Activated B cell treated with CpG ODN at 0.5 μM for 24 hours (primary cell): ENCODE results near the gene CASKIN1. TPM values are rescaled to one million over a fixed set of nuclear protein-coding genes. Genes with fewer than 3 reads are reported as not detected.

Source experiments
- ATAC-seq: fragments of 200-7000 bp; cut with Tn5 transposase; one replicate; pipeline ENCODE4 v1.10.0; 2021; ENCODE audit warnings: low read depth, mild to moderate bottlenecking, moderate library complexity
- CTCF ChIA-PET: fragments of 350-600 bp; sonication (Branson Sonifier 250); formaldehyde crosslinking; loops from one replicate; lab custom pipeline; 2021; ENCODE audit warnings: antibody characterized with exemption; lab: Charles Lee
- POLR2A ChIA-PET: fragments of 350-600 bp; sonication (Branson Sonifier 250); formaldehyde crosslinking; loops from one replicate; lab custom pipeline; 2021; ENCODE audit warnings: antibody characterized with exemption; lab: Charles Lee
- DNase-seq: peaks from one replicate; pipeline ENCODE4 v3.0.0; 2022
- H3K27ac Mint-ChIP-seq: one replicate; pipeline ENCODE4 v1.8.0; 2020; ENCODE audit warnings: mixed read lengths
- H3K27me3 Mint-ChIP-seq: one replicate; pipeline ENCODE4 v1.8.0; 2021; ENCODE audit warnings: mixed read lengths
- H3K36me3 Mint-ChIP-seq: one replicate; pipeline ENCODE4 v1.8.0; 2021; ENCODE audit warnings: low read depth, mixed read lengths
- H3K4me1 Mint-ChIP-seq: one replicate; pipeline ENCODE4 v1.8.0; 2021; ENCODE audit warnings: mixed read lengths
- H3K4me3 Mint-ChIP-seq: one replicate; pipeline ENCODE4 v1.8.0; 2020; ENCODE audit warnings: mild to moderate bottlenecking, mixed read lengths
- H3K9me3 Mint-ChIP-seq: one replicate; pipeline ENCODE4 v1.8.0; 2020; ENCODE audit warnings: mixed read lengths
- intact Hi-C: fragments of 100-400 bp; cut with micrococcal nuclease; formaldehyde crosslinking; loops from one replicate; pipeline ENCODE4 v1.15.1; 2024
- total RNA-seq: library from RNA; stranded (reverse); gene quantifications from 2 replicates; pipeline ENCODE4 v1.2.3, GENCODE V29; 2022
- TF ChIP-seq, protein P1 (sequence below): fragments of 200-600 bp; IDR thresholded peaks from one replicate; pipeline ENCODE4 v1.8.0; 2022; ENCODE audit warnings: antibody characterized with exemption, mild to moderate bottlenecking

CASKIN1 gene
- total RNA-seq, 1 donor from 2014 or later: not detected

DNA sequence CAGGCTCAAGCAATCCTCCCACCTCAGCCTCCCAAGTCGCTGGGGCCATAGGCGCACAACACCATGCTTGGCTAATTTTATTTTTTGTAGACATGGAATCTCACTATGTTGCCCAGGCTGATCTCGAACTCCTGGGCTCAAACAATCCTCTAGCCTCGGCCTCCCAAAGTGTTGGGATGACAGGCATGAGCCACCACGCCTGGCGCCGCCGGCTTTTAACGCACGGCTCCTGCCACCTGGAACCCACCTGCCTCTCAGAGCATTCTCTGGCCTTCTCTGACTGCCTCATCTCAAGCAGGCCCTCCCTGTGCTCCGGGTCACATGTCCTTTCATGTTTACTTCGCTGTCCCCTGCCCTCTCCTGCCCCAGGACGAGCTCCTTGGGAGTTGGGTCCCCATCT, 10.3 kb downstream of the CASKIN1 start:
- no peak for DNase-seq
- H3K36me3 Mint-ChIP-seq: no peaks in the 10 kb centered on the region
- no peak overlapping the region for H3K27ac Mint-ChIP-seq
- intact Hi-C loops: no loop called here
- POLR2A ChIA-PET: no interaction called here
- TF ChIP-seq, protein P1, sequence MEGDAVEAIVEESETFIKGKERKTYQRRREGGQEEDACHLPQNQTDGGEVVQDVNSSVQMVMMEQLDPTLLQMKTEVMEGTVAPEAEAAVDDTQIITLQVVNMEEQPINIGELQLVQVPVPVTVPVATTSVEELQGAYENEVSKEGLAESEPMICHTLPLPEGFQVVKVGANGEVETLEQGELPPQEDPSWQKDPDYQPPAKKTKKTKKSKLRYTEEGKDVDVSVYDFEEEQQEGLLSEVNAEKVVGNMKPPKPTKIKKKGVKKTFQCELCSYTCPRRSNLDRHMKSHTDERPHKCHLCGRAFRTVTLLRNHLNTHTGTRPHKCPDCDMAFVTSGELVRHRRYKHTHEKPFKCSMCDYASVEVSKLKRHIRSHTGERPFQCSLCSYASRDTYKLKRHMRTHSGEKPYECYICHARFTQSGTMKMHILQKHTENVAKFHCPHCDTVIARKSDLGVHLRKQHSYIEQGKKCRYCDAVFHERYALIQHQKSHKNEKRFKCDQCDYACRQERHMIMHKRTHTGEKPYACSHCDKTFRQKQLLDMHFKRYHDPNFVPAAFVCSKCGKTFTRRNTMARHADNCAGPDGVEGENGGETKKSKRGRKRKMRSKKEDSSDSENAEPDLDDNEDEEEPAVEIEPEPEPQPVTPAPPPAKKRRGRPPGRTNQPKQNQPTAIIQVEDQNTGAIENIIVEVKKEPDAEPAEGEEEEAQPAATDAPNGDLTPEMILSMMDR: no peak
- H3K4me1 Mint-ChIP-seq: peaks cover 4% of the 10 kb centered on the region
- ATAC-seq: no peak
- CTCF ChIA-PET: no interaction called here
- H3K4me3 Mint-ChIP-seq: no peak overlapping the region
- H3K9me3 Mint-ChIP-seq: no peaks in the 10 kb centered on the region
- H3K27me3 Mint-ChIP-seq: no peaks in the 10 kb centered on the region

DNA sequence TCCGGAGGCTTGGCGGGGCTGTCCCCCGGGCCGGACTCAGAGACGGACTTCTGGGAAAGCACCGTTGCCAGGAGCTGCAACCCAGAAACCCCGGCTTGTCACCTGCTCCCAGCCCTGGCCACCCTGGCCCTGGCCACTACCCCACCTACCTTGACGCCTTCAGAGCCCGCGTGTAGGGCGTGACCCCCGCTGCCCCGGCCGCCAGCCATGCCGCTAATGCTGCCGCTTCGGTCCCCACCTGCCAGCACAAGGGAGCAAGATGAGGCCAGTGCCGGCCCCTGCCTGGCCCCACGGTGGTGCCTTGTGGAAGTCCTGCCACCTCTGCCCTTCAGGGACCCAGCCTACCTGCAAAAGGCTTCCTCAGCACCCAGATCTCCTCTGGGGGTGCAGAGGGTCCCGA, 11.4 kb downstream of the CASKIN1 start:
- POLR2A ChIA-PET: no interaction called here
- Mint-ChIP-seq H3K9me3 (no peaks in the 10 kb centered on the region), H3K4me1 (peaks cover 4% of the 10 kb centered on the region), H3K27ac (no peak overlapping the region), H3K4me3 (no peak overlapping the region), H3K36me3 (no peaks in the 10 kb centered on the region), H3K27me3 (no peaks in the 10 kb centered on the region)
- TF ChIP-seq, protein P1: no peak
- CTCF ChIA-PET: no interaction called here
- intact Hi-C loops: no loop called here
- no peak for DNase-seq
- no peak for ATAC-seq

DNA sequence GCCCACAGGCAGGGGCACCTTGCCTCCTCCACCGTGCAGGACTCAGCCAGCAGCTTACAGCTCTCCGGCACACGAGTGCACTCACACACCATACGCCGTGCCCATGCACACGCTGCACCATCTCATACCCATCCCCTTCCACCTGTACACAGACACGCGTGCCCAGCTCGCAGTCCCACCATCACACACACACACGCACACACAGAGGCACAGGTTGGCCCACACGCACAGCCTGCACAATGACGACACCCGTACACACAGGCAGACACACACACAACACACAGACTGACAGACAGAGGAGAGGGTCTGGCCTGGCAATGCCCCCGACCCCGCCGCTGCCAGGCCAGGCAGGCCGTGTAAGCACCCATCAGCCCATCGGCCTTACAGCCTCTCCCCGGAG, 12.1 kb downstream of the CASKIN1 start:
- H3K4me3 Mint-ChIP-seq: no peak overlapping the region
- H3K27ac Mint-ChIP-seq: no peak overlapping the region
- no peaks in the 10 kb centered on the region for H3K9me3 Mint-ChIP-seq
- POLR2A ChIA-PET: no interaction called here
- TF ChIP-seq, protein P1: no peak
- DNase-seq (no peak), ATAC-seq (no peak)
- peaks cover 4% of the 10 kb centered on the region for H3K4me1 Mint-ChIP-seq
- CTCF ChIA-PET: no interaction called here
- intact Hi-C loops: no loop called here
- no peaks in the 10 kb centered on the region for H3K27me3 Mint-ChIP-seq
- no peaks in the 10 kb centered on the region for H3K36me3 Mint-ChIP-seq

DNA sequence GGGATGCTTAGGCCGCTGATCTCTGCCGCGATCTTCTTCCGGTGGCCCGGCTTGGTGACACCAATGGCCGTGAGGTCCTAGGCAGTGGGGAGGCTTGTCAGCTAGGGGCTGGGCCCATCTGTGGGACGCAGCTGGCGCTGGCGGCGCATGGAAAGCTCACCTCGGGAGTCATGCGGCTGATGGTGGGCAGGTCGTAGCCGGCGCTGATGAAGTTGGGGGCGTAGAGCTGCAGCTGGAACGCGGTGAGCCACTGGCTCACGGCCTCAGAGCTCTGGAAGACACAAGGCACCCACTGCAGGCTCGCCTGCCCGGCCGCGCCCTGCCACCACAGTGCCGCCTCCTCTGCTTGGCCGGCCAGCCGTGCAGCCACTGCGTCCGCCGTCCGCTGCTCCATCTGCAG, 12.7 kb downstream of the CASKIN1 start:
- ATAC-seq: no peak
- CTCF ChIA-PET: no interaction called here
- POLR2A ChIA-PET: no interaction called here

DNA sequence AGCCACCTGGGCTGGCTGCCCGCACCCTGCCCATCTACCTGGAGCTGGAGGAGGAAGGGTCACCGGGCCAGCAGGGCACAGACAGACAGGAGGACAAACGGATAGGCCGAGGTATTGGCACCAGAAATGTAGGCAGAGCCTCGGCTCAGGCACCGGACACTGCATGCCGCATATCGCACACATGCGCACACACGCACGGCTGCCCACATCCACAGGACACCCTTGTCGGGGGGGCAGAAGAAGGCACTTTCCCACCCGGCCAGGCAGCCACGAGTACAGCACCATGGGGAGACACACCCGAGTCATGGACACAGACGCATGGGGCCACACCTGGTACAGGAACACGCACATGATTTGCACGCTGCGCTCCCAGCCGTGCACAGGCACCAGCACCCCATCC, 14.5 kb downstream of the CASKIN1 start:
- H3K27me3 Mint-ChIP-seq: no peaks in the 10 kb centered on the region
- no peak for DNase-seq
- POLR2A ChIA-PET: interaction anchor here (1.2 kb wide), 2 partner anchors 23 to 26 kb away, joined by 3 read pairs; partner anchors contain the start of gene TRAF7
- intact Hi-C loops: no loop called here
- CTCF ChIA-PET: no interaction called here
- no peak overlapping the region for H3K4me3 Mint-ChIP-seq
- H3K4me1 Mint-ChIP-seq: peaks cover 4% of the 10 kb centered on the region
- H3K36me3 Mint-ChIP-seq: peaks cover 5% of the 10 kb centered on the region
- ATAC-seq: no peak
- H3K27ac Mint-ChIP-seq: no peak overlapping the region
- H3K9me3 Mint-ChIP-seq: no peaks in the 10 kb centered on the region
- TF ChIP-seq, protein P1: no peak

More for the DNA sequence above, 12.7 kb downstream of the CASKIN1 start:
- no peaks in the 10 kb centered on the region for H3K27me3 Mint-ChIP-seq
- no peak overlapping the region for H3K4me3 Mint-ChIP-seq
- DNase-seq: no peak
- intact Hi-C loops: no loop called here
- H3K27ac Mint-ChIP-seq: no peak overlapping the region
- peaks cover 4% of the 10 kb centered on the region for H3K4me1 Mint-ChIP-seq
- H3K9me3 Mint-ChIP-seq: no peaks in the 10 kb centered on the region
- TF ChIP-seq, protein P1: no peak
- H3K36me3 Mint-ChIP-seq: no peaks in the 10 kb centered on the region
